Sigmoid colon (tissue), 4 donors: Measurements from ENCODE around the gene CTSA.

ENCODE experiments used
- EP300 ChIP-seq, 4 donors: sonication (generic); formaldehyde crosslinking; IDR thresholded peaks; one replicate each; pipeline ENCODE4 v1.6.1; 2017; ENCODE audit warnings: antibody characterized with exemption in 4 of 4
- POLR2A ChIP-seq, 2 donors: fragments of 450-650 bp; IDR thresholded peaks; one replicate each; pipeline ENCODE4 v1.6.1; 2016; ENCODE audit warnings: antibody characterized with exemption in 2 of 2, mild to moderate bottlenecking in 2 of 2, moderate library complexity in 2 of 2
- POLR2AphosphoS5 ChIP-seq, 4 donors: sonication (generic); formaldehyde crosslinking; IDR thresholded peaks; one replicate each; pipeline ENCODE4 v1.6.1; 2017; ENCODE audit warnings: antibody characterized with exemption in 4 of 4
- TF ChIP-seq, protein P1 (sequence below), 4 experiments: fragments of 450-650 bp in 3 of 4; fragments of 200-600 bp in 1 of 4; IDR thresholded peaks; one replicate each; pipeline ENCODE4 v1.5.1; 2016 to 2019; ENCODE audit warnings: antibody characterized with exemption in 4 of 4, mild to moderate bottlenecking in 3 of 4, moderate library complexity in 2 of 4

DNA sequence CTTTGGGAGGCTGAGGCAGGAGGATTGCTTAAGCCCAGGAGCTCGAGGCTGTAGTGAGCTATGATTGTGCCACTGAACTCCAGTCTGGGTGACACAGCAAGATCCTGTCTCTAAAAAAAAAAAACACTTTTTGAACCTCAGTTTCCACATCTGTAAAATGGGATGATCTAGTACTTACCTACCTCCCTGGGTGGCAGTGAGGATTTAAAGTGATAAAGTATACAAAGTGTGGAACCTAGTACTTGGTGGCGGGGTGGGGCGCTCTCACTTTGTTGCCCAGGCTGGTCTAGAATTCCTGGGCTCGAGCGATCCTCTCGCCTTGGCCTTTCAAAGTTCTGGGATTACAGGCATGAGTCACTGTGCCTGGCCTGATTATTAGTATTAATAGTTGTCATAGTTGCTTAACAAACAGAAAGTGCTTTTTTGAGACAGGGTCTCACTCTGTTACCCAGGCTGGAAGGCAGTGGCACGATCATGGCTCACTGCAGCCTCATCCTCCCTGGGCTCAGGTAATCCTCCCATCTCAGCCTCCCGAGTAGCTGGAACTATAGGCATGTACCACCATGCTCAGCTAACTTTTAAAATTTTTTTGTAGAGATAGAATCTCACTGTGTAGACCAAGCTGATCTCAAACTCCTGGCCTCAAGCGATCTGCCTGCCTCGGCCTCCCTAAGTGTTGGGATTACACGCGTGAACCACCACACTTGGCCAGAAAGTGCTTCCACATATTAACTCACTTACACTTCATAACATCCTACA, 27.8 kb downstream of the CTSA start:
- TF ChIP-seq, protein P1, sequence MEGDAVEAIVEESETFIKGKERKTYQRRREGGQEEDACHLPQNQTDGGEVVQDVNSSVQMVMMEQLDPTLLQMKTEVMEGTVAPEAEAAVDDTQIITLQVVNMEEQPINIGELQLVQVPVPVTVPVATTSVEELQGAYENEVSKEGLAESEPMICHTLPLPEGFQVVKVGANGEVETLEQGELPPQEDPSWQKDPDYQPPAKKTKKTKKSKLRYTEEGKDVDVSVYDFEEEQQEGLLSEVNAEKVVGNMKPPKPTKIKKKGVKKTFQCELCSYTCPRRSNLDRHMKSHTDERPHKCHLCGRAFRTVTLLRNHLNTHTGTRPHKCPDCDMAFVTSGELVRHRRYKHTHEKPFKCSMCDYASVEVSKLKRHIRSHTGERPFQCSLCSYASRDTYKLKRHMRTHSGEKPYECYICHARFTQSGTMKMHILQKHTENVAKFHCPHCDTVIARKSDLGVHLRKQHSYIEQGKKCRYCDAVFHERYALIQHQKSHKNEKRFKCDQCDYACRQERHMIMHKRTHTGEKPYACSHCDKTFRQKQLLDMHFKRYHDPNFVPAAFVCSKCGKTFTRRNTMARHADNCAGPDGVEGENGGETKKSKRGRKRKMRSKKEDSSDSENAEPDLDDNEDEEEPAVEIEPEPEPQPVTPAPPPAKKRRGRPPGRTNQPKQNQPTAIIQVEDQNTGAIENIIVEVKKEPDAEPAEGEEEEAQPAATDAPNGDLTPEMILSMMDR (IDR thresholded peaks at IDR 0.05) = no peak
- TF ChIP-seq EP300 (IDR thresholded peaks at IDR 0.05) (no peak), POLR2A (IDR thresholded peaks at IDR 0.05) (no peak), POLR2AphosphoS5 (IDR thresholded peaks at IDR 0.05) (no peak)
